MM.1S (cell line): ENCODE results near the gene GOLIM4.

Experiments used
- DNase-seq: peaks from one replicate; pipeline ENCODE4 v3.0.0-alpha.2; 2015
- H2AFZ ChIP-seq: fragments of 300-600 bp; sonication (generic); 2 replicates; pipeline ENCODE4 v1.6.0; 2016; ENCODE audit warnings: antibody characterized with exemption, low read length
- H3F3A ChIP-seq: fragments of 300-600 bp; sonication (generic); 2 replicates; pipeline ENCODE4 v1.6.1; 2016; ENCODE audit warnings: mild to moderate bottlenecking, antibody characterized with exemption, low read length, moderate library complexity, mixed read lengths; ENCODE audit not compliant: insufficient read depth
- H3K27ac ChIP-seq: fragments of 300-600 bp; sonication (generic); 2 replicates; pipeline ENCODE4 v1.5.1; 2016; ENCODE audit warnings: mild to moderate bottlenecking, low read length
- H3K27me3 ChIP-seq: fragments of 300-600 bp; sonication (generic); replicated peaks from 2 replicates; pipeline ENCODE4 v1.6.0; 2016; ENCODE audit warnings: low read length; ENCODE audit not compliant: insufficient read depth
- H3K36me3 ChIP-seq: fragments of 300-600 bp; sonication (generic); replicated peaks from 2 replicates; pipeline ENCODE4 v1.6.1; 2016; ENCODE audit warnings: mild to moderate bottlenecking, low read length, mixed read lengths; ENCODE audit not compliant: insufficient read depth
- H3K4me1 ChIP-seq: fragments of 300-600 bp; sonication (generic); 2 replicates; pipeline ENCODE4 v1.6.1; 2016; ENCODE audit warnings: low read length, mixed read lengths
- H3K4me2 ChIP-seq: fragments of 300-600 bp; sonication (generic); 2 replicates; pipeline ENCODE4 v1.6.0; 2016; ENCODE audit warnings: low read depth, low read length
- H3K4me3 ChIP-seq: fragments of 300-600 bp; sonication (generic); 2 replicates; pipeline ENCODE4 v1.5.1; 2016; ENCODE audit warnings: low read length, mixed read lengths
- H3K79me2 ChIP-seq: fragments of 300-600 bp; sonication (generic); 2 replicates; pipeline ENCODE4 v1.6.1; 2016; ENCODE audit warnings: mixed run types, low read length, mixed read lengths
- H3K9ac ChIP-seq: fragments of 300-600 bp; sonication (generic); 2 replicates; pipeline ENCODE4 v1.6.1; 2016; ENCODE audit warnings: low read length, mixed read lengths
- H3K9me2 ChIP-seq: fragments of 300-600 bp; sonication (generic); replicated peaks from 2 replicates; pipeline ENCODE4 v1.6.1; 2016; ENCODE audit warnings: mild to moderate bottlenecking, low read length, mixed read lengths; ENCODE audit not compliant: insufficient read depth
- H3K9me3 ChIP-seq: fragments of 300-600 bp; sonication (generic); replicated peaks from 2 replicates; pipeline ENCODE4 v1.6.1; 2016; ENCODE audit warnings: mild to moderate bottlenecking, low read length, mixed read lengths; ENCODE audit not compliant: insufficient read depth
- H4K20me1 ChIP-seq: fragments of 300-600 bp; sonication (generic); 2 replicates; pipeline ENCODE4 v1.6.1; 2016; ENCODE audit warnings: mild to moderate bottlenecking, low read length, moderate library complexity, mixed read lengths; ENCODE audit not compliant: insufficient read depth
- EZH2 ChIP-seq: fragments of 300-600 bp; sonication (generic); optimal IDR thresholded peaks from 2 replicates; pipeline ENCODE3; 2017; ENCODE audit warnings: low read depth, mild to moderate bottlenecking, antibody characterized with exemption, low read length, mixed read lengths
- EZH2phosphoT487 ChIP-seq: fragments of 300-600 bp; sonication (generic); IDR thresholded peaks from 2 replicates; pipeline ENCODE4 v1.6.1; 2018; ENCODE audit warnings: antibody characterized with exemption, low read length
- TF ChIP-seq, protein P1 (sequence below): fragments of 300-600 bp; sonication (generic); IDR thresholded peaks from 2 replicates; pipeline ENCODE4 v1.5.1; 2016; ENCODE audit warnings: antibody characterized with exemption, low read length, mixed read lengths

Gene GOLIM4

DNA sequence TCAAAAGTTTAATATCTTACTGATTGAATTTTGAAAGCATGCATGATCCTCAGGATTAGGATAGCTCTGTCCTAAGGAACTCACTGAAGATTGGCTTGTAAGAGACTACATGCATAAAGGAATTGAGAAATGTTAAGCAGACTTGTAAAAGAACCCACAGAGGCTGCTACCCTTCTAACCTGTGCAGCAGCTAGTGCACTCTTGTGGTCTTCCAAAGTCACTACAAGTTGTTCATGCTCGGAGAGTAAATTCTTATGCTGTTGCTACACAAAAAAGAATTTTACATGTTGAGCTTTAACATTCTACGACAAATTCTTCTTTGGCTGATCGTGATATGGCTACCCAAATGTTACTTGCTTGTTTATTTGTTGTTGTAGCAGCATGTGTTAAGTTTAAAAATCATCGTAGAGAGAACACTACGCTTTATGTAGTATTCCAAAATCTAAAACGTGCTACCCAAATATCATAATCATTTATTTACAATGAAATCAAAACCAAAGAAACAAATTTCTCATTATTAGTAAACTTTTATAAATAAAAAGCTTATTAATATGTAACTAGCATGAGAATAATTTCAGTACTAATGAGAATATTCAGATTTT lies 55.0 kb downstream of the GOLIM4 start:
- TF ChIP-seq EZH2phosphoT487 (no peak), EZH2 (no peak)
- TF ChIP-seq, protein P1, sequence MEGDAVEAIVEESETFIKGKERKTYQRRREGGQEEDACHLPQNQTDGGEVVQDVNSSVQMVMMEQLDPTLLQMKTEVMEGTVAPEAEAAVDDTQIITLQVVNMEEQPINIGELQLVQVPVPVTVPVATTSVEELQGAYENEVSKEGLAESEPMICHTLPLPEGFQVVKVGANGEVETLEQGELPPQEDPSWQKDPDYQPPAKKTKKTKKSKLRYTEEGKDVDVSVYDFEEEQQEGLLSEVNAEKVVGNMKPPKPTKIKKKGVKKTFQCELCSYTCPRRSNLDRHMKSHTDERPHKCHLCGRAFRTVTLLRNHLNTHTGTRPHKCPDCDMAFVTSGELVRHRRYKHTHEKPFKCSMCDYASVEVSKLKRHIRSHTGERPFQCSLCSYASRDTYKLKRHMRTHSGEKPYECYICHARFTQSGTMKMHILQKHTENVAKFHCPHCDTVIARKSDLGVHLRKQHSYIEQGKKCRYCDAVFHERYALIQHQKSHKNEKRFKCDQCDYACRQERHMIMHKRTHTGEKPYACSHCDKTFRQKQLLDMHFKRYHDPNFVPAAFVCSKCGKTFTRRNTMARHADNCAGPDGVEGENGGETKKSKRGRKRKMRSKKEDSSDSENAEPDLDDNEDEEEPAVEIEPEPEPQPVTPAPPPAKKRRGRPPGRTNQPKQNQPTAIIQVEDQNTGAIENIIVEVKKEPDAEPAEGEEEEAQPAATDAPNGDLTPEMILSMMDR, result peak; percentile 68
- Histone ChIP-seq H3K27ac (no peak overlapping the region), H3K4me1 (no peaks in the 10 kb centered on the region), H3K79me2 (no peaks in the 10 kb centered on the region), H3F3A (no peaks in the 10 kb centered on the region), H3K4me2 (no peak overlapping the region), H3K27me3 (no peaks in the 10 kb centered on the region), H3K9ac (no peak overlapping the region), H3K9me3 (no peaks in the 10 kb centered on the region), H3K9me2 (no peaks in the 10 kb centered on the region), H3K4me3 (no peak overlapping the region), H4K20me1 (no peaks in the 10 kb centered on the region), H3K36me3 (peaks cover 3% of the 10 kb centered on the region; the same call in 1 of the 2 replicates), H2AFZ (no peak overlapping the region)
- DNase-seq, result peak; percentile 57

DNA sequence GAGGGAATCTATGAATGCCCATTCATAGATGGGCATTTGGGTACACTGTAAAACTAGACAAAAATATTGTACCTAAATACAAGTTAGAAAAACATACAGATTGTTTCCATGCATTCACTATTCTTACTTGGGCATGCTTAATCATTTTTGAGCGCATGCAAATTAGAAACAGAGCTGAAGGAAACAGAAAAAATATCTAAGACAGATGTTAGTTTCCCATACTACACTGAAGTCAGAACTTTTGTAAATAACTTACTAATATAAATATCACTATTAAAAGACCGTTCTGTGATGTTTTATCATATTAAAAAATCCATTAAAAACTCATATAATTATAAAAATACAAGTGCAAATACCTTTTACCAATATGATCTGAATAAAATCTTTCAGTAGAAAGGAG lies 58.7 kb downstream of the GOLIM4 start:
- no peak overlapping the region for H3K4me2 ChIP-seq
- H3K9me3 ChIP-seq, result no peaks in the 10 kb centered on the region
- TF ChIP-seq, protein P1, result no peak
- no peak for TF ChIP-seq EZH2phosphoT487
- TF ChIP-seq EZH2, result no peak
- no peaks in the 10 kb centered on the region for H3K79me2 ChIP-seq
- H3K4me1 ChIP-seq, result no peaks in the 10 kb centered on the region
- H3K9me2 ChIP-seq, result no peaks in the 10 kb centered on the region
- no peak overlapping the region for H3K27ac ChIP-seq
- H3K4me3 ChIP-seq, result no peak overlapping the region
- no peaks in the 10 kb centered on the region for H3K27me3 ChIP-seq
- H3K36me3 ChIP-seq, result no peaks in the 10 kb centered on the region; the same call in 1 of the 2 replicates
- no peak for DNase-seq
- H4K20me1 ChIP-seq, result no peaks in the 10 kb centered on the region
- no peaks in the 10 kb centered on the region for H3F3A ChIP-seq
- no peak overlapping the region for H2AFZ ChIP-seq
- H3K9ac ChIP-seq, result no peak overlapping the region

DNA sequence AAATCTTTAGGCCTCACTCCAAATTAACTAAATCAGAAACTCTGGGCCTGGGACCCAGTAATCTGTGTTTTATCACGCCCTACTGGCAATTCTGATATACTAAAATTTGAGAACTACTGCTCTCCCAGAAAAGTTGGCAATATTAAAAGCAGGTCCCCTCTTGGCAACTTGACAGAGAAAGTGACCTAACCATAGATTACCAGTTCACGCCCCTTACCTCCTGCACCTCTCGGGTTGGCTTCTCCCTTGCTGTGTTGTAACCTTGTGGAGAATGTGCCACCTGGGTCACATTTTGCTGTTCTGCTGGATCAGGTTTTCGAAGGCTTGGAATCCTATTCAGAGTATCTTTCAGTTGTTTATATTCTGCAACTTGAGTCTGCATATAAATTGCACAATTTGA lies 59.1 kb downstream of the GOLIM4 start:
- H3K9ac ChIP-seq, result no peak overlapping the region
- no peaks in the 10 kb centered on the region for H4K20me1 ChIP-seq
- H3K36me3 ChIP-seq, result no peaks in the 10 kb centered on the region
- no peak overlapping the region for H2AFZ ChIP-seq
- no peaks in the 10 kb centered on the region for H3K79me2 ChIP-seq
- no peaks in the 10 kb centered on the region for H3K27me3 ChIP-seq
- no peak overlapping the region for H3K4me3 ChIP-seq
- DNase-seq, result no peak
- H3K4me2 ChIP-seq, result no peak overlapping the region
- no peaks in the 10 kb centered on the region for H3K9me2 ChIP-seq
- TF ChIP-seq EZH2phosphoT487 (no peak), EZH2 (no peak)
- TF ChIP-seq, protein P1, result no peak
- H3F3A ChIP-seq, result no peaks in the 10 kb centered on the region
- no peaks in the 10 kb centered on the region for H3K4me1 ChIP-seq
- H3K27ac ChIP-seq, result no peak overlapping the region
- no peaks in the 10 kb centered on the region for H3K9me3 ChIP-seq
